Neural progenitor cell (in vitro differentiated cells): ENCODE data around the gene ORM1.

ENCODE experiments used
- CTCF ChIP-seq: fragments of 200-600 bp; sonication (generic); IDR thresholded peaks from 2 replicates; pipeline ENCODE4 v1.5.1; 2017; ENCODE audit warnings: antibody characterized with exemption, mild to moderate bottlenecking
- EZH2 ChIP-seq: fragments of 200-600 bp; sonication (generic); IDR thresholded peaks from 2 replicates; pipeline ENCODE4 v1.6.1; 2017; ENCODE audit warnings: antibody characterized with exemption, mild to moderate bottlenecking, moderate library complexity

DNA sequence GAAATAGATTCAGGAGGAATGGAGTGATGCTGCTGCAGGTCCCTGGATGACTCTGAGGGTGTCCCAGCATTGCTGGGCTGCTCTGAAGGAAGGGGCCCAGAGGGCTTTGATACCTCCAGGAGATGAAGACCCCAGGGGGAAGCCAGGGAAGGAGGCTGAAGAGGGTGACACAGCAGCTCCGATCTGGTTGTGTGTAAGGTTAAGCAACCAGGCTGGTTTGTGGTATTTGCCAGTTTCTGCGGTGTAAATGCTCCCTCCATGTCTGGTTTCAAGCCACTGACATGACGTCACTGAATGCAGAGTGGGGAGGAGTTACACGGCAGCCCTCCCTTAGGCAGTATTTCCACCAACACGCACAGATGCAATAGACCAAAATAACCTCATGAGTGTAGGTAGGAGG, 40.0 kb upstream of the ORM1 start:
- no peak for TF ChIP-seq CTCF
- no peak for TF ChIP-seq EZH2
